22Rv1 (cell line): ENCODE measurements around the gene SDHAF2.

Experiments used
- CTCF ChIP-seq: fragments of 450-650 bp; IDR thresholded peaks from 2 replicates; pipeline ENCODE4 v1.5.1; 2017; ENCODE audit warnings: mild to moderate bottlenecking
- ZFX ChIP-seq: fragments of 450-650 bp; IDR thresholded peaks from 2 replicates; pipeline ENCODE4 v1.6.1; 2017; ENCODE audit warnings: antibody characterized with exemption, borderline replicate concordance

GRCh38 chr11:61472868-61473267 lies 42.9 kb downstream of the SDHAF2 start:
- TF ChIP-seq CTCF = no peak
- no peak for TF ChIP-seq ZFX
